Erythroblast (primary cell): ENCODE measurements around the gene HGF.

ENCODE experiments used
- GATA1 ChIP-seq: IDR thresholded peaks from 2 replicates; pipeline ENCODE4 v1.6.1; 2011; ENCODE audit warnings: low read depth, mild to moderate bottlenecking, control low read depth, low read length, moderate library complexity
- POLR2A ChIP-seq: IDR thresholded peaks from 2 replicates; pipeline ENCODE4 v1.6.1; 2011; ENCODE audit warnings: mild to moderate bottlenecking, low read length

DNA sequence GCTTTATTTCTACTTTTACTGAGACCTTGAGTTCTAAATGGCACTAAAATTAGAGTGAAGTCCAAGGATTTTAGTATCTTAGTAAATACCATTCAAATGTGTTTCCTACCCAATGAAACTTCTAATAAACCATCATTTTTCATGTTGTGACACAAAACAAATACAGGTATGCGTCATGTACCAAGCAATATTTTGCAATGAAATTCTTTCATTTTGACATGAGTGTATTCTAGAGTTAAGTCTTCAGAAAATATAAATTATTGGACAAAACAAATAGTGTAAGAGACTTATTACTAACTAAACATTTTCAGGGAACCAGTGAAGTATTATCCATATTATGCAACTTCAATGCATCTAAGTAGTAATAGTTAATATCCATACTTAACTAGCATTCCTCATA lies 16.5 kb downstream of the HGF start:
- TF ChIP-seq POLR2A: no peak
- TF ChIP-seq GATA1: no peak
